ENCODE results near the gene KIF13A. TPM values are rescaled to one million over a fixed set of nuclear protein-coding genes. Genes with fewer than 3 reads are reported as not detected.

The KIF13A gene
- total RNA-seq, 1 donor from 2014 or later: 44.4 TPM

DNA sequence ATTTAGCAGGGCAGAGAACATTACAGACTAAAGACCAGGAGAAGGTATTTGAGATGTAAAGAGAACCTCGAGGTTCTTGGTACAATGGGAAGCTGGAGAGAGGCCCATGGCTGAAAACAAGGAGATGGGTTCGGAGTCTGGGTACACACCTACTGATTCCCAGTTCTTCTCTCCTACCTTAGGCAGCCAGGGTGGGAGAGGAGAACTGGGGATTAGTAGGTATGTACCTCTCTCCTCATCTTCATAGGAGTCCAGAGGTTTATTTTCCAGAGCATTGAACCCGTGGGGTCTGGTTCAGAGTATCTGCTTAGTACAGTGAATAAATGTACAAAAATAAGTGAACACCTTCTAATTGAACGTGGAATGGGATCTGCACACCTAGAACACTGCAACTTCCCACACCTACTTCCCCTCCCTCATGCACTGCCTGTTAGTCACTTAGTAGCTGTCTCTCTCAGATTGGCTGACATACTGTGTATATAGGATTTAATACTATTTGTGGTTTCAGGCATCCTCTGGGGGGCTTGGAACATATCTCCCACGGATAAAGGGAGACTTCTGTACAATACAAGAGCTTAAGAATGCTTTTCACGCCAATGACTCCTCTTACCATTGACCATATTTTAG lies 257.2 kb downstream of the KIF13A start:
- no peak overlapping the region for H3K4me3 Mint-ChIP-seq (ENCODE audit: low read depth)
- peaks cover 5% of the 10 kb centered on the region for H3K9me3 Mint-ChIP-seq (ENCODE audit: low read depth)
- no peaks in the 10 kb centered on the region for H3K27me3 Mint-ChIP-seq
- TF ChIP-seq, protein P1, sequence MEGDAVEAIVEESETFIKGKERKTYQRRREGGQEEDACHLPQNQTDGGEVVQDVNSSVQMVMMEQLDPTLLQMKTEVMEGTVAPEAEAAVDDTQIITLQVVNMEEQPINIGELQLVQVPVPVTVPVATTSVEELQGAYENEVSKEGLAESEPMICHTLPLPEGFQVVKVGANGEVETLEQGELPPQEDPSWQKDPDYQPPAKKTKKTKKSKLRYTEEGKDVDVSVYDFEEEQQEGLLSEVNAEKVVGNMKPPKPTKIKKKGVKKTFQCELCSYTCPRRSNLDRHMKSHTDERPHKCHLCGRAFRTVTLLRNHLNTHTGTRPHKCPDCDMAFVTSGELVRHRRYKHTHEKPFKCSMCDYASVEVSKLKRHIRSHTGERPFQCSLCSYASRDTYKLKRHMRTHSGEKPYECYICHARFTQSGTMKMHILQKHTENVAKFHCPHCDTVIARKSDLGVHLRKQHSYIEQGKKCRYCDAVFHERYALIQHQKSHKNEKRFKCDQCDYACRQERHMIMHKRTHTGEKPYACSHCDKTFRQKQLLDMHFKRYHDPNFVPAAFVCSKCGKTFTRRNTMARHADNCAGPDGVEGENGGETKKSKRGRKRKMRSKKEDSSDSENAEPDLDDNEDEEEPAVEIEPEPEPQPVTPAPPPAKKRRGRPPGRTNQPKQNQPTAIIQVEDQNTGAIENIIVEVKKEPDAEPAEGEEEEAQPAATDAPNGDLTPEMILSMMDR (IDR thresholded peaks at IDR 0.05; ENCODE audit: unreplicated experiment): no peak
- H3K27ac Mint-ChIP-seq: no peak overlapping the region
- DNase-seq (ENCODE audit: low spot score, unreplicated experiment): no peak
- H3K4me1 Mint-ChIP-seq (ENCODE audit: low read depth): peaks cover under 1% of the 10 kb centered on the region
- H3K36me3 Mint-ChIP-seq (ENCODE audit: insufficient read depth): peaks cover 1% of the 10 kb centered on the region

DNA sequence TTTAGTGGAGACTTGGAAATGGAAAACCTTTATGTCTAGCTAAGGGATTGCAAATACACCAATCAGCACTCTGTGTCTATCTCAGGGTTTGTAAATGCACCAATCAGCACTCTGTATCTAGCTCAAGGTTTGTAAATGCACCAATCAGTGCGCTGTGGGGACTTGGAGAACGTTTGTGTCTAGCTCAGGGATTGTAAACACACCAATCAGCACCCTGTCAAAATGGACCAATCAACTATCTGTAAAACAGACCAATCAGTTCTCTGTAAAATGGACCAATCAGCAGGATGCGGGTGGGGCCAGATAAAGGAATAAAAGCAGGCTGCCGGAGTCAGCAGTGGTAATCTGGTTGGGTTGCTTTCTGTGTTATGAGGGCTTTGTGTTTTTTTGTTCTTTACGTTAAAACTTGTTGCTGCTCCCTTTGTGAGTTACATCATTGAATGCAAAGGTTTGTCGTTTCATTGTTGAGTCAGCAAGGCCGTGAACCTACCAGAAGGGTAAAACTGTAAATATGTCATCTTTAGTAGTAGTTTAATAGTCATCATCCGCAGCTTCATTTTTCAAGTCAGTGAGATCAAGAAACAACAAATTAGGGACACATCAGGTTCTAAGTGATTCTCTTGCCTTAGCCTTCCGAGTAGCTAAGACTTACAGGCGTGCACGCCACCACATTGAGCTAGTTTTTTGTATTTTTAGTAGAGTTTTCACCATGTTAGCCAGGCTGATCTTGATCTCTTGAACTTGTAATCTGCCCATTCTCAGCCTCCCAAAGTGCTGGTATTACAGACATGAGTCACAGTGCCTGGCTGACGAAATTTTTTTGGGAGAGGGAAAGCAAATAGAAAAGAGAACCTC lies 258.0 kb downstream of the KIF13A start:
- Mint-ChIP-seq H3K4me3 (ENCODE audit: low read depth) (no peak overlapping the region), H3K27ac (no peak overlapping the region), H3K27me3 (no peaks in the 10 kb centered on the region), H3K4me1 (ENCODE audit: low read depth) (peaks cover 3% of the 10 kb centered on the region), H3K9me3 (ENCODE audit: low read depth) (peaks cover 5% of the 10 kb centered on the region), H3K36me3 (ENCODE audit: insufficient read depth) (peaks cover 1% of the 10 kb centered on the region)
- DNase-seq (ENCODE audit: low spot score, unreplicated experiment): no peak
- TF ChIP-seq, protein P1 (IDR thresholded peaks at IDR 0.05; ENCODE audit: unreplicated experiment): no peak

DNA sequence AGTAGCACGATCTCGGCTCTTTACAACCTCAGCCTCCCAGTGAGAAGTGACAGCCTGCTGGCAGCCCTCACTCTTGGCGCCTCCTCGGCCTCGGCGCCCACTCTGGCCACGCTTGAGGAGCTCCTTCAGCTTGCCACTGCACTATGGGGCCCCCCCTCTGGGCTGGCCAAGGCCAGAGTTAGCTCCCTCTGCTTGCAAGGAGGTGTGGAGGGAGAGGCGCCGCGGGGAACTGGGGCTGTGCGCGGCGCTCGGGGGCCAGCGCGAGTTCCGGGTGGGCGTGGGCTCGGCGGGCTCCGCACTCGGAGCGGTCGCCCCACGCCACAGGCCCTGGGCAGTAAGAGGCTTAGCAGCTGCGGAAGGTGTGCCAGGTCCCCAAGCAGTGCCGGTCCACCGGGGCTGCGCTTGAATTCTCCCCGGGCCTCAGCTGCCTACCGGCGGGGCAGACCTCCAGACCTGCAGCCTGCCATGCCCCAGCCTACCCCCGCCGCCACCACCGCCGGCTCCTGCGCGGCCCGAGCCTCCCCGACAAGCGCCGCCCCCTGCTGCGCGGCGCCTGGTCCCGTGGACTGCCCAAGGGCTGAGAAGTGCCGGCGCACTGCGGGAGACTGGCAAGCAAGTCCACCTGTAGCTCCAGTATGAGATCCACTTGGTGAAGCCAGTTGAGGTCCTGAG lies 258.7 kb downstream of the KIF13A start:
- Mint-ChIP-seq H3K9me3 (ENCODE audit: low read depth) (peaks cover 5% of the 10 kb centered on the region), H3K36me3 (ENCODE audit: insufficient read depth) (peaks cover 1% of the 10 kb centered on the region), H3K4me1 (ENCODE audit: low read depth) (peaks cover 3% of the 10 kb centered on the region), H3K27ac (no peak overlapping the region), H3K4me3 (ENCODE audit: low read depth) (no peak overlapping the region), H3K27me3 (no peaks in the 10 kb centered on the region)
- no peak for DNase-seq (ENCODE audit: low spot score, unreplicated experiment)
- TF ChIP-seq, protein P1 (IDR thresholded peaks at IDR 0.05; ENCODE audit: unreplicated experiment): no peak

DNA sequence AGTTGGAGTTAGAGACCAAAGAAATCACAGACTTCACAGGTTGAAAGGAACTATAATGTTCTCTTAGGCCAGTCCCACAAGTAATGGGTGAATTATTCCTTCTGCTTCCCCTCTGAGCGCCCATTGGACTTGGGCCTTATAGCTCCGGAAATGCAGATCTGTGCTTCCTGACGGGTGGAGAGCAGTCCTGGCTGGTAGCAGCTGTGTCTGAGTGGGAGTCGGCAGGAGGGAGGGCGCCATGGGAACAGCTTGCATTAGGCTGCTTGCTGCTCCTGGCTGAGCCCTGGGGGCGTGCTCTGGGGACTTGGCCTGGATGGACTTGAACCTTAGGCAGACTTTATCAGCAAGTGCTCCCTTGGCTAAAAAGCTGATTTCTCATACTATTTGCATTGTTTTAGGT lies 262.4 kb downstream of the KIF13A start:
- peak overlapping the region; percentile 33 for H3K27ac Mint-ChIP-seq
- H3K4me1 Mint-ChIP-seq (ENCODE audit: low read depth): peaks cover 11% of the 10 kb centered on the region
- TF ChIP-seq, protein P1 (IDR thresholded peaks at IDR 0.05; ENCODE audit: unreplicated experiment): no peak
- peaks cover 5% of the 10 kb centered on the region for H3K9me3 Mint-ChIP-seq (ENCODE audit: low read depth)
- no peak for DNase-seq (ENCODE audit: low spot score, unreplicated experiment)
- no peak overlapping the region for H3K4me3 Mint-ChIP-seq (ENCODE audit: low read depth)
- no peaks in the 10 kb centered on the region for H3K27me3 Mint-ChIP-seq
- H3K36me3 Mint-ChIP-seq (ENCODE audit: insufficient read depth): peaks cover 1% of the 10 kb centered on the region

DNA sequence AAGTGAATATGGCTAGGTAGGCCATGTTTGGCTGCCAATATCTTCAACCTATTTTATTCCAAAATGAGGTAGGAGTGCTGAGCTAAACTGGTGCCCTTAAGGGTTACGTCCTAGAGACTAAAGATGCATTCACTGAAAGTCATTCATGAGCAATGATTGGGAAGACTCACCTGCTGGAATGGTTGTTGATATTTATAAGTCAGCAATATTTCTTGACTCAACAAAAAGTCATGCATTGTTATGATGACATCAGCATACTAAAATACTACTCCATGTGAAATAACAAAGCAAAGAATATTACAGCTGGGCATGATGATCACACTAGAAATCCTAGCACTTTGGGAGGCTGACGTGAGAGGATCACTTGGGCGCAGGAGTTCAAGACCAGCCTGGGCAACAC lies 263.1 kb downstream of the KIF13A start:
- Mint-ChIP-seq H3K9me3 (ENCODE audit: low read depth) (peaks cover 3% of the 10 kb centered on the region), H3K27me3 (no peaks in the 10 kb centered on the region), H3K36me3 (ENCODE audit: insufficient read depth) (no peaks in the 10 kb centered on the region), H3K4me1 (ENCODE audit: low read depth) (peaks cover 13% of the 10 kb centered on the region), H3K4me3 (ENCODE audit: low read depth) (no peak overlapping the region), H3K27ac (no peak overlapping the region)
- TF ChIP-seq, protein P1 (IDR thresholded peaks at IDR 0.05; ENCODE audit: unreplicated experiment): no peak
- no peak for DNase-seq (ENCODE audit: low spot score, unreplicated experiment)
